GM18505 (cell line): Measurements from ENCODE around the gene CLEC16A.
"Not testable (repeated sequence)": the region's sequence is repeated elsewhere in the genome, so short reads cannot be mapped to it uniquely, and the experiment has no call there.

Experiments
- ATAC-seq: cut with Tn5 transposase; IDR thresholded peaks from one replicate; pipeline ENCODE4 v1.9.1; 2021; ENCODE audit not compliant: unreplicated experiment
- POLR2A ChIP-seq: IDR thresholded peaks from 4 replicates; pipeline ENCODE4 v1.6.1; 2011; ENCODE audit warnings: borderline replicate concordance; ENCODE audit not compliant: insufficient read depth, insufficient read length; ENCODE audit errors: extremely low read depth

The CLEC16A gene

DNA sequence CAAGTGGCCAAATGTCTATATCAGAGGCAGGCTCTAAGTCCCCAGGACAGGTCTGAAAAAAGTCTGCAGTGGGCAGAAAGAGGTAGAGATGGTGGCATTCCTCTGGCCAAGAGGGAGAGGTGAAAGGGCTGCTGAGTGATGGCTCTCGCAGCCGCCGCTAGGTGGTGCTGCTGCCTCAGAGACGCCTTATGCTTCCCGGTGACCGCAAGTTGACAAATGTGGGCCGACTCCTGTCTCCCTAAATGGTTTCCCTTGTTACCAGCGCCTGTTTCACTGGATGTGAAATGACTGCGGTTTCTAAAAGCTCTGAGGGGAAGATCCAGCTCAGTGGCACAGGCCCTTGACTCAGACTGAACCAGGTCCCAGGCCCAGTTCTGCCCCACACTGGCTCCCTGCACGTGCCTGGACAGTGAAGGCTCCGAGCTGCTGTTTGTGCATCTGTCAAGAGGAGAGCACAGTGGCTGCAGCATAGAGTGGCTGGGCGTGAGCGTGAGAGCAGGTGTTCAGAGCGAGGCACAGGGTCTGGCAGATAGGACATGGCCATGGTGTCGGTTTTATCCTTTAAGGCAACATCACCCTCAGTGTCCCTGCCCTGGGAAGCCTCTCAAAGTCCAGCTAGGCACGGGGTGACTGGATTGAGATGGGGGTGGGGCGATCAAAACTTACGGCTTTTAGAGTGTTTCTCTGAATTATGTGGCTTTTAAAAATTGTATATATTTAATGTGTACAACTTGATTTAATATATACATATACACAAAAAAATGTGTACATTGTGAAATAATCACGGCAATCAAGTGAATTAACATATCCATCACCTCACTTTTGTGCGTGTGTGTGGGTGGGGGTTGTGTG lies 19.9 kb downstream of the CLEC16A start:
- ATAC-seq, result peak; percentile 35
- peak; percentile 28 for TF ChIP-seq POLR2A

DNA sequence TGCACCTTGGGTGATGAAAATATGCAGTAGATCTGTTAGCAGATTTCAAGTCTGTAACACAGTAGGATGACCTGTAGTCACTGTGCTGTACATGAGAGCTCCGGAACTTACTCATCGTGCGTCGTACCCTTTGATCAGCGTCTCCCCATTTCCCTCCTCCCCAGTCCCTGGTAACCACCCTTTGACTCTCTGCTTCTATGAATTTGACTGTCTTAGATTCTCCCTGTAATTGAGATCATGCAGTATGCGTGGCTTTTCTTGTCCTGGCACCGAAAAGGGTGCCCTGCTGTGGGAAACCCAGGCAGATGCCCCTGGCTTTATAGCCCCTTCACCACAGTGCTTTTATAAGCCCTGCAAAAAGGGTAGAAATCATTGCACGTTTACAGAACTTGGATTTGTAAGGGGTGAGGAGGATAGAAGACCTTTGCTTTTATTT lies 20.5 kb downstream of the CLEC16A start:
- ATAC-seq, result peak; percentile 58
- no peak for TF ChIP-seq POLR2A

DNA sequence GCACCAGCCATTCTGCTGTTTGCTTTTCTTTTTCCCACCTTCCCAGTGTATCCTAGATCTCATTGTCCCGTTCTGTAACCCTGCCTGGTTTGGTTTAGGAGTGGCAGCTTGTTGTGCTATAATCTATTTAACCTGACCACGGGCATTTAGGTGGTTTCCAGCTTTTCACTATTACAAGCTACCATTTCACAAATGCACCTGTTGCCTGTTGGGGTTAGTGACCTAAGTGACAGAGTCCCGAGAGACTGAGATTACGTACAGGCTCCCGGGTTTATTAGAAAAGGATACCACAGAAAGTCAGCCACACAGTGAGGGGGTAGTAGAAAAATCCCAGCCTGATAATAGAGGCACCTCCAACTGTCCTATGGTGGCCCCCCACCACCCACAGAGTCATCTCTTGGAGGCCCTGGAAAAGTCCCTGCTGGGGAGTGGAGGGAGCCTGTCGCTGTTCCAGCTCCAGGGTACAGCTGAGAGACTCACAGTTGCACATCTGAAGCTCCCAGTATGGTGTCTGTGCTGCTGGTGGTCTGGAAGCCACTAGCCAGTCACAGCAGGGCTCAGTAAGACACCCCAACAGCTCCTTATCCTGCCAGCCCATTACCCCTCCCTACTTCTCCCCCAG lies 21.2 kb downstream of the CLEC16A start:
- peak; percentile 53 for ATAC-seq
- TF ChIP-seq POLR2A, result peak; percentile 34

DNA sequence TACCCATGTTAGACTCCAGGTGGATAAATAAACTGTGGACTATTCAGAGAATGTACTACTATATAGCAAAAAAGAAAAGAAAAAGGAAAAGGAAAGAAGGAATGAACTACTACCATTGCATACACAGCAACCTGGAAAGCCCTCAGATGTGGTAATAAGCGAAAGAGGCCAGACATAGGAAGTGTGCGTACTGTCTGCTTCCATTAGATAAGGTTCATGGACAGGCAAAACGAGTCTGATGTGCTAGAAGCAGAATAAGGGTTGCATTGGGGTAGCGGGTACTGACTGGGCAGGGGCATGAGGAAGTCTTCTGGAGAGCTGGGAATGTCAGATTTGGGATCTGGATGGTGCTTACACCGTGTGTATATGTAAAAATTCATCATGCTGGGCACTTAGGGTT lies 21.8 kb downstream of the CLEC16A start:
- no peak for ATAC-seq
- TF ChIP-seq POLR2A, result no peak

DNA sequence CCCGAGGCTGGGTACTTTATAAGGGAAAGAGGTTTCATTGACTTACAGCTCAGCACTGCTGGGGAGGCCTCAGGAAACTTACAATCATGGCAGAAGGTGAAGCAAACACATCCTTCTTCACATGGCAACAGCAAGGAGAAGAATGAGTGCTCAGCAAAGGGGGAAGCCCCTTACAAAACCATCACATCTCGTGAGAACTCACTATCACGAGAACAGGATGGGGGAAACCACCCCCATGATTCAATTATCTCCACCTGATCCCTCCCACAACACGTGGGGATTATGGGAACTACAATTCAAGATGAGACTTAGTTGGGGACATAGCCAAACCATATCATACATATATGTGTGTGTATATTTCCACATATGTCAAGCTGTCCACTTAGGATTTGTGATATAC lies 22.2 kb downstream of the CLEC16A start:
- ATAC-seq, result not testable (repeated sequence)

DNA sequence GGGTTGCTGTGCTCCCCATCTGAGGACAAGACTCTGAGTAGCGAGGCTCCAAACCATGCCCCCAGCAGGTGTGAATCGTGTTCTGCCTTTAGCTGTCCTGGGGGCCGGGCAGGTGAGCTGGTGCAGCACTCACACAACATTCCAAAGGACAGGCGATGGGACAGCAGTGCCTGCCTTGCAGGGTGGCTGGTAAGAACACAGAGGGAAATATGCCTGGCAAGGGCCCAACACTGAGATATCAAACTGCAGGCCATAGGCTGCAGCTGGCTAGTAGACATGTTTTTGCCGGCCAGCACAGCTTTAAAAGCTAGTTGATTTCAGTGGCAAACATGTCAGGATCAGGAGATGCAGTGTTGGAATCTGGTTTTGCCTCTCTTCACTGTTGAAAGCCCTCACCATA lies 23.6 kb downstream of the CLEC16A start:
- ATAC-seq, result no peak
- no peak for TF ChIP-seq POLR2A

DNA sequence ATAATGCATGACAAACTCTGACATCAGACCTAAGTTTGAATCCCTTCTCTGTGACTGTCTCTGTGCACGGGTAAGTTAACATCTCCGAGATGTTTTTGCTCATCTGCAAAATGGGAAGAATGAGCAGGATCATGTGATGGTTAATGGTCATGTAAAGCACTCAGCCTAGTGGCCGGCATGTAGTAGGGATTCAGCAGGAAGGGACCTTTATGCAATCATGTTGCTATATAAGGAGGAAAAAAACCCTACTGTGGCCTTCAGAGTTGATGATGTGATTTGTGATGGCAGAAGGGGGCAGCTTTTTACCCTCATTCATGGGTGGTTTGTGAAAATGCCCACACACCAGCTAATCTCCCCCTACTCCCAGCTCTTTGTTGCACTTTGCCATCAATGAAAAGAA lies 24.1 kb downstream of the CLEC16A start:
- no peak for TF ChIP-seq POLR2A
- no peak for ATAC-seq

DNA sequence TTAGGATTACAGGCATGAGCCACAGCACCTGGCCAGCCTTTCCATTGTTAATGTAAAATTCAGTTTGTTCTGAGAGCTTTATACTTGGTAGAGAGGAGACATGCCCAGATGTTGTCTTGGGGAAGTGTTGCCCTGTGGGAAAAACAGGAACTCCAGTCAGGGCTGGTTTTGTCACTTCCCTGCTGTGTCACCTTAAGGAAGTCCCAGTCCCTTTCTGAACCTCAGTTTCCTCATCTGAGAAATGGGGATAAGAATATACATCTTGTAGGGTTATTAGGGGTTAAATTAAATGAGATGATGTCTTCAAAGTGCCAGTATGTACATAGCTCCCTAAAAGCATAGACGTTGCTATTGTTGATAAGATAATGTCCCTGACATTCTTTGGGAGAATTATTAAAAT lies 25.3 kb downstream of the CLEC16A start:
- no peak for TF ChIP-seq POLR2A
- ATAC-seq, result no peak

DNA sequence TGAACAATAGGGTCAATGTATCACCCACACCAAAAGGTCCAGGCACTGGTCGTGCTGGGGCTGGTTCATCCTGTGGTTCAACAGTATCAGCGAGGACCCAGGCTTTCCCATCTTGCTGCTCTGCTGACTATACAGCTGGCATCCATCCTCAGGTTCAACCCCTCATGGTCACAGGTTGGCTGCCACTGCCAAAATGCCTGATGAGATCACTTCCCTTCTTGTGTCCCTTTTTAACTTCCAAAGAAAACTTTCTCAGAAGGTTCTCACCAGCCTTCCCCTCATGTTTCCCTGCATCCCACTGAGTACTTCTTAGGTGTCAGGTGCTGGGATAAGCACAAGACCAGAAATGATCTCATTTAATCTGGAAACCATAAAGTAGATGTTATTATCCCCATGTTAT lies 25.7 kb downstream of the CLEC16A start:
- ATAC-seq, result no peak
- TF ChIP-seq POLR2A, result no peak

DNA sequence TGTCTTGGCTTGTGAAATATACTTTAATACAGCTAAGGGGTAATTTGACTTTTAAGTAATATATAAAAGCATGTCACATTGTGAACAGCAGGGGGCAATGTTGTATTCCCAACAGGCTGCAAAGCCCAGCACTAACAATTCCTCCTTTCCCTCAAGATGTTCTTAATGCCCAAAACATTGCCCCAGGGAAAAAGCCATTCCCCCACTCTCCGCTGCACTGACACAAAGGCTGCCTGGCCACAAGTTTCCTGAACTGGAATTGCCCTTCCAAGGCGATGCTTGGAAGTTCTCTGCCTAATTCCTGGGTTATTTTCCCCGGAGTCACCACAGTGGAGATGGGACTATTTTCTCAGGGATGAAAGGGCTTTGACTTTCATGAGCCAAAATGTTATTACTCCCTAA lies 27.2 kb downstream of the CLEC16A start:
- TF ChIP-seq POLR2A, result no peak
- no peak for ATAC-seq

DNA sequence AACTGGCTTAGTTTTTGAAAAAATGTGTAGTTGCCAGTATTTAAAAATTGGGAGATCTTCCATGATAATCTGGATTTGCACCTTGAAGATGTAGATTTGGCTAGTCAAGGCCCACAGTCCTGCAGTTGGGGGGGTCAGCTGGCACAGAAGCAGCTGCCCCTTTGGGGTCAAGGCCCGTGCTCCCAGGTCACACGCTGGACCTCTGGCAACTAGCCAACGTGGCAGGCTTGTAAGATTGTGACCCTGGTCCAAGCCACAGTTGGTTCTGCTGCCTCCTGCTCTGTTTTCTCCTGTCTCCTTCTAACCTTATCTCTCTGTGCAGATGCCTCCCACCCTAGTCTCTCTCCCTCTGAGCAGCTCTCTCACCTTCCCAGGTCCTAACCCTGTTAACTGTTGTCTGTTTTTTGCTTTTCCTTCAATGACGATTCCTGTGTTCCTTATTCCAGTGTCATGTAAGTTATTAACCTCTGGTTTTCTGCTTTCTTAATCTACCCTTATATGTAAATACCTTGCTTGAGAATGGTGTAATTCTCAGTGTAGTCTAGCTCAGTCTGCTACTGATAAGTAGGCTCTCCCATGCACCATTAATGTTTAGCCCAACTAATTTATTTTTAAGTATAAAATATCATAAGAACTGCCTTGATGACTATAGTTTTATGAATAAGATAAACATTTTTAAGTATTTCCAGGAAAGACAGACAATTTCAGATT lies 27.9 kb downstream of the CLEC16A start:
- no peak for TF ChIP-seq POLR2A
- no peak for ATAC-seq

DNA sequence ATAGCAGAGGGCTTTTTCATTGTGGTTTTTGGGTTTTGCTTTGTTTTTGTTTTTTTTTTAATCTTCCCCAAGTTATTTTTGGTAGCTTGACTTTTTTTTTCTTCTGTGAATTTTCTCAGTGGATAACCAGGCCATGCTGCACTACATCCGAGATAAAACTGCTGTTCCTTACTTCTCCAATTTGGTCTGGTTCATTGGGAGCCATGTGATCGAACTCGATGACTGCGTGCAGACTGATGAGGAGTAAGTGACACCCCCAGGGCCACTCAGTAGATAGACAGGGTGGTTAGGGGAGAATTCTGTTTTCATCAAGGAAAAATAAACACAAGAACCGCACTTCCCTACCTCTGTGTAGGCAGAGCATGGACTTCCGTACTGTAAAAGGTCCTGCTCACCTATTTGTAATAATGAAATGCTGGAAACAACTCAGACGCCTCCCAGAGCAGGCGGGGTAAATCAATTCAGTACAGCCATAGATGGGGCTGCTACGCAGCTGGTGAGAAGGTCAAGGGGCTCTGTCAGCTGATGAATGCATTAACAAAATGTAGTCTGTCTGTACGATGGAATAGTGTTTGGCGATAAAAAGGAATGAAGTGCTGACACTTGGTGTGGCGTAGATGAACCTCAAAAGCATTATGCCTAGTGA lies 28.6 kb downstream of the CLEC16A start:
- ATAC-seq, result no peak
- no peak for TF ChIP-seq POLR2A

DNA sequence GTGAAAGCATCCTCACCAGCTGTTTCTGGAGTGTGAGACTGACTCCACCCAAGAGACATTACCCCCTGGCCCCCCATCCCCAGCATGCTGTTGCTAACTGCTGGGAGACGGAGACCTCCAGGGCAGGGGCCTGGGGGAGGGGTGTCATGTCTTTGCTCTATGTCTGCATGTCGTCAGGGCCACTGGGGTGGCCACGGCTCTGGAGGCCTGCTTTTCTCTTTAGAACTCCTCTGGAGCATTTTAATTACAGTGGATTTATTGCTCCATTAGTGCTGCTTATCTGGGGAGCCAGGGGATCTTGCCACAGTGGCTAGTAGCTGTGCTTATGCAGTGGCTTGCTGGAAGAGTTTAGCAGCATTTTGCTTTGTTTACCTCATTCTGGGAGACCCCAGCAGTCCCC lies 32.3 kb downstream of the CLEC16A start:
- ATAC-seq, result no peak
- TF ChIP-seq POLR2A, result no peak
